HepG2 (cell line): Measurements from ENCODE around the gene OVCA2. TPM values are rescaled to one million over a fixed set of nuclear protein-coding genes. Genes with fewer than 3 reads are reported as not detected.

ENCODE experiments used
- CBX5 ChIP-seq: sonication (generic); formaldehyde crosslinking; IDR thresholded peaks from 2 replicates; pipeline ENCODE4 v1.4.0; 2020; ENCODE audit warnings: missing genetic modification reagents, borderline replicate concordance
- HMG20A ChIP-seq: IDR thresholded peaks from 2 replicates; pipeline ENCODE4 v1.6.1; 2016; ENCODE audit warnings: borderline replicate concordance
- HMG20B ChIP-seq: conservative IDR thresholded peaks from 2 replicates; pipeline ENCODE4 v1.6.1; 2016; ENCODE audit warnings: missing genetic modification reagents, missing compliant biosample characterization
- KAT7 ChIP-seq: IDR thresholded peaks from 2 replicates; pipeline ENCODE4 v1.6.1; 2018; ENCODE audit warnings: borderline replicate concordance, missing compliant biosample characterization
- NKX3-1 ChIP-seq: sonication (generic); formaldehyde crosslinking; IDR thresholded peaks from 2 replicates; pipeline ENCODE4 v1.5.0; 2020; ENCODE audit warnings: missing genetic modification reagents
- SNAPC4 ChIP-seq: sonication (generic); formaldehyde crosslinking; IDR thresholded peaks from 2 replicates; pipeline ENCODE4 v1.4.0; 2020; ENCODE audit warnings: mild to moderate bottlenecking, missing genetic modification reagents
- XRCC5 ChIP-seq: fragments of 200-400 bp; formaldehyde crosslinking; optimal IDR thresholded peaks from 2 replicates; pipeline ENCODE3; 2017; ENCODE audit warnings: mild to moderate bottlenecking, low read length
- ZFP41 ChIP-seq: sonication (generic); formaldehyde crosslinking; IDR thresholded peaks from 2 replicates; pipeline ENCODE4 v1.4.0; 2020; ENCODE audit warnings: mild to moderate bottlenecking, missing genetic modification reagents, borderline replicate concordance
- ZIK1 ChIP-seq: sonication (generic); formaldehyde crosslinking; IDR thresholded peaks from 2 replicates; pipeline ENCODE4 v1.5.0; 2020; ENCODE audit warnings: mild to moderate bottlenecking, low read depth, missing genetic modification reagents, borderline replicate concordance
- ZNF44 ChIP-seq: sonication (generic); formaldehyde crosslinking; IDR thresholded peaks from 2 replicates; pipeline ENCODE4 v1.5.1; 2020; ENCODE audit warnings: mild to moderate bottlenecking, missing genetic modification reagents
- ZNF678 ChIP-seq: sonication (generic); formaldehyde crosslinking; IDR thresholded peaks from 2 replicates; pipeline ENCODE4 v1.4.0; 2020; ENCODE audit warnings: mild to moderate bottlenecking, missing genetic modification reagents
- ZNF878 ChIP-seq: sonication (generic); formaldehyde crosslinking; IDR thresholded peaks from 2 replicates; pipeline ENCODE4 v1.8.1; 2023; ENCODE audit warnings: mild to moderate bottlenecking, missing genetic modification reagents, moderate library complexity
- polyA plus RNA-seq, 8 experiments: library from polyadenylated mRNA; depleted of rRNA in 3 of 8; stranded (reverse) in 7 of 8; unstranded in 1 of 8; fragments of >200 nt; fragmentation: Illumina TruSeq in 4 of 8; extraction: Trizol in 4 of 8; gene quantifications; 2 replicates each; pipeline versions ENCODE4 v1.2.1 to v1.2.3, GENCODE V29; 2011 to 2016; ENCODE audit warnings: low read depth in 4 of 8, missing spikeins in 1 of 8, mixed read lengths in 1 of 8; ENCODE audit not compliant: insufficient read depth in 1 of 8
- total RNA-seq, 5 experiments: library from RNA; depleted of rRNA; stranded (reverse); fragments of >200 nt; fragmentation: Illumina TruSeq; extraction: Trizol; gene quantifications; 2 replicates each; pipeline ENCODE4 v1.2.3, GENCODE V29; 2016; ENCODE audit warnings: low read depth in 1 of 5
- TF ChIP-seq, protein P1 (sequence below), 2 experiments: sonication (generic) in 1 of 2; formaldehyde crosslinking in 1 of 2; IDR thresholded peaks; 2 replicates each; pipeline versions ENCODE4 v1.4.0 to v1.6.1; 2018 to 2020; ENCODE audit warnings: missing genetic modification reagents in 2 of 2, borderline replicate concordance in 1 of 2, low read depth in 1 of 2, mild to moderate bottlenecking in 1 of 2, missing biosample characterization in 1 of 2
- TF ChIP-seq, protein P2 (sequence below): sonication (generic); formaldehyde crosslinking; IDR thresholded peaks from 2 replicates; pipeline ENCODE4 v1.5.1; 2020; ENCODE audit warnings: missing genetic modification reagents, mild to moderate bottlenecking, borderline replicate concordance
- TF ChIP-seq, protein P3 (sequence below): sonication (generic); formaldehyde crosslinking; IDR thresholded peaks from 2 replicates; pipeline ENCODE4 v1.5.0; 2020; ENCODE audit warnings: missing genetic modification reagents
- TF ChIP-seq, protein P4 (sequence below): fragments of 450-650 bp; IDR thresholded peaks from 2 replicates; pipeline ENCODE4 v1.6.1; 2016

OVCA2 gene
- total and polyA plus RNA-seq, 2 of the 13 experiments (the other 11 are each of a cell fraction or from before 2014, with no cell fraction given): 23.7 to 28.2 TPM

GRCh38 chr17:2029911-2030778 lies 11.7 kb upstream of the OVCA2 start, which contains the start of gene DPH1 (continued):
- TF ChIP-seq SNAPC4 (CRISPR knock-in tag) (peak; percentile 79; the same call in 1 of the 2 replicates), ZNF878 (no peak), NKX3-1 (CRISPR knock-in tag) (0 out of 2 replicates have a peak, but pooled peaks have one; percentile 39), HMG20A (CRISPR knock-in tag) (peak; percentile 6; the same call in 1 of the 2 replicates), ZNF678 (CRISPR knock-in tag) (no peak), ZIK1 (CRISPR knock-in tag) (peak; percentile 79; the same call in 1 of the 2 replicates), HMG20B (0 out of 2 replicates have a peak, but pooled peaks have one; percentile 36), ZFP41 (CRISPR knock-in tag) (no peak), CBX5 (CRISPR knock-in tag) (peak; percentile 70; the same call in 1 of the 2 replicates), KAT7 (0 out of 2 replicates have a peak, but pooled peaks have one; percentile 81), ZNF44 (peak; percentile 61; the same call in 1 of the 2 replicates), XRCC5 (peak; percentile 98)
- TF ChIP-seq, protein P1, sequence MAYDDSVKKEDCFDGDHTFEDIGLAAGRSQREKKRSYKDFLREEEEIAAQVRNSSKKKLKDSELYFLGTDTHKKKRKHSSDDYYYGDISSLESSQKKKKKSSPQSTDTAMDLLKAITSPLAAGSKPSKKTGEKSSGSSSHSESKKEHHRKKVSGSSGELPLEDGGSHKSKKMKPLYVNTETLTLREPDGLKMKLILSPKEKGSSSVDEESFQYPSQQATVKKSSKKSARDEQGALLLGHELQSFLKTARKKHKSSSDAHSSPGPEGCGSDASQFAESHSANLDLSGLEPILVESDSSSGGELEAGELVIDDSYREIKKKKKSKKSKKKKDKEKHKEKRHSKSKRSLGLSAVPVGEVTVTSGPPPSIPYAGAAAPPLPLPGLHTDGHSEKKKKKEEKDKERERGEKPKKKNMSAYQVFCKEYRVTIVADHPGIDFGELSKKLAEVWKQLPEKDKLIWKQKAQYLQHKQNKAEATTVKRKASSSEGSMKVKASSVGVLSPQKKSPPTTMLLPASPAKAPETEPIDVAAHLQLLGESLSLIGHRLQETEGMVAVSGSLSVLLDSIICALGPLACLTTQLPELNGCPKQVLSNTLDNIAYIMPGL (CRISPR knock-in tag; IDR thresholded peaks at IDR 0.05; ENCODE audit: borderline replicate concordance in 1 of 2, low read depth in 1 of 2): peak; percentile 68 to 82
- TF ChIP-seq, protein P2, sequence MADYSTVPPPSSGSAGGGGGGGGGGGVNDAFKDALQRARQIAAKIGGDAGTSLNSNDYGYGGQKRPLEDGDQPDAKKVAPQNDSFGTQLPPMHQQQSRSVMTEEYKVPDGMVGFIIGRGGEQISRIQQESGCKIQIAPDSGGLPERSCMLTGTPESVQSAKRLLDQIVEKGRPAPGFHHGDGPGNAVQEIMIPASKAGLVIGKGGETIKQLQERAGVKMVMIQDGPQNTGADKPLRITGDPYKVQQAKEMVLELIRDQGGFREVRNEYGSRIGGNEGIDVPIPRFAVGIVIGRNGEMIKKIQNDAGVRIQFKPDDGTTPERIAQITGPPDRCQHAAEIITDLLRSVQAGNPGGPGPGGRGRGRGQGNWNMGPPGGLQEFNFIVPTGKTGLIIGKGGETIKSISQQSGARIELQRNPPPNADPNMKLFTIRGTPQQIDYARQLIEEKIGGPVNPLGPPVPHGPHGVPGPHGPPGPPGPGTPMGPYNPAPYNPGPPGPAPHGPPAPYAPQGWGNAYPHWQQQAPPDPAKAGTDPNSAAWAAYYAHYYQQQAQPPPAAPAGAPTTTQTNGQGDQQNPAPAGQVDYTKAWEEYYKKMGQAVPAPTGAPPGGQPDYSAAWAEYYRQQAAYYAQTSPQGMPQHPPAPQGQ (CRISPR knock-in tag): no peak
- TF ChIP-seq, protein P3, sequence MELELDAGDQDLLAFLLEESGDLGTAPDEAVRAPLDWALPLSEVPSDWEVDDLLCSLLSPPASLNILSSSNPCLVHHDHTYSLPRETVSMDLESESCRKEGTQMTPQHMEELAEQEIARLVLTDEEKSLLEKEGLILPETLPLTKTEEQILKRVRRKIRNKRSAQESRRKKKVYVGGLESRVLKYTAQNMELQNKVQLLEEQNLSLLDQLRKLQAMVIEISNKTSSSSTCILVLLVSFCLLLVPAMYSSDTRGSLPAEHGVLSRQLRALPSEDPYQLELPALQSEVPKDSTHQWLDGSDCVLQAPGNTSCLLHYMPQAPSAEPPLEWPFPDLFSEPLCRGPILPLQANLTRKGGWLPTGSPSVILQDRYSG (CRISPR knock-in tag): no peak
- TF ChIP-seq, protein P4, sequence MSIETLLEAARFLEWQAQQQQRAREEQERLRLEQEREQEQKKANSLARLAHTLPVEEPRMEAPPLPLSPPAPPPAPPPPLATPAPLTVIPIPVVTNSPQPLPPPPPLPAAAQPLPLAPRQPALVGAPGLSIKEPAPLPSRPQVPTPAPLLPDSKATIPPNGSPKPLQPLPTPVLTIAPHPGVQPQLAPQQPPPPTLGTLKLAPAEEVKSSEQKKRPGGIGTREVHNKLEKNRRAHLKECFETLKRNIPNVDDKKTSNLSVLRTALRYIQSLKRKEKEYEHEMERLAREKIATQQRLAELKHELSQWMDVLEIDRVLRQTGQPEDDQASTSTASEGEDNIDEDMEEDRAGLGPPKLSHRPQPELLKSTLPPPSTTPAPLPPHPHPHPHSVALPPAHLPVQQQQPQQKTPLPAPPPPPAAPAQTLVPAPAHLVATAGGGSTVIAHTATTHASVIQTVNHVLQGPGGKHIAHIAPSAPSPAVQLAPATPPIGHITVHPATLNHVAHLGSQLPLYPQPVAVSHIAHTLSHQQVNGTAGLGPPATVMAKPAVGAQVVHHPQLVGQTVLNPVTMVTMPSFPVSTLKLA: peak; percentile 73
